HuH-7 (cell line): ENCODE results near the gene ART3.

Experiments
- DNase-seq: peaks from one replicate; pipeline ENCODE4 v3.0.0; 2011; ENCODE audit warnings: low spot score

ART3 gene

GRCh38 chr4:76072760-76073159 is 1.7 kb upstream of the ART3 start:
- DNase-seq: no peak

DNA sequence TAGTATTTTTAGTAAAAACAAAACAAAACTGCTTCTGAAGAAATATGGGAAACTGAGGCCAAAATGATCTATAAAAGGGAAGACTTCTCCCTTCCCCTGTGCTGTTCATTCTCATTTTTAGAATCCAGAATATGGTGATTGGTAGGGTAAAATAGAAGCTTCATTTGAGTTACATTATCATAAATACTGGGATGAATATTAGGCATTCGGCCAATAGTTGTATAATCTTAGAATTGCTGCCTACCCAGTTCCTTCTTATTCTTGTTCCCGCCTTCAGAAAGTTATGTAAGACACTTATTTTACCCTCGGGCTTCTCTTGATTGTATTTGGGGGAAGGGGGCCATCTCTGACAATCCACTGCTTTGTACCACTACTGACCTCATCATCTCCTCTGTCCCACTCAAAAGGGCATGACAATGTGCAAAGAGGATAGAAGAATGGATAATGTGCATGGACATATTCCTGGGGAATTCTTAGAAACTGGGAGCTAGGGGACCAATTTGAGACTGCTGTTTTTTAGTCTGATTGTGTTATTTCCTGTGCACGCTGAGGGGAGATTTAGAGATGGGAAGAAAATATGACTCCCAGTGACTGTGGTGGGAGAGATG is 588 bp downstream of the ART3 start:
- DNase-seq: no peak

- DNase-seq: no peak
Observed at GRCh38 chr4:76078033-76078613, 3.6 kb downstream of the ART3 start.

- no peak for DNase-seq
Observed at GRCh38 chr4:76083386-76083988, 9.0 kb downstream of the ART3 start.

DNA sequence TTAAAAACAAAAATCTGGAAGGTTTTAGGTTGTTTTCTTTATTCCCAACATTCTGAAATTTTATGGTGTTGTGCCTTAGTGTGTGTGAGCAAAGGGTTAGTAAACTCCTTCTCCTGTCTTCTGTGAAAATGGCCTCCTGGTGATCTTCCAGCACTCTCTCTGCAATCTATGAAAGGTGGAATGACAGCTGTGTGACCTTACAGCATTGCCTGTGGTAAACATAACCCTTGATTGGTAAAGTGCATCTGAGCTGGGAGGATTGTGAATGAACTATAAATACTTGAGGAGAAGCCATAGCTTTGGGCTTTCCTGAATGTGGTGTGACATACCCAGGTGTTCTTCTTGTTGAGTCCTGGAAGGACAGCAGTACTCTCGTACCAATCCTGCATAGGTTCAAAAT is 10.0 kb downstream of the ART3 start:
- DNase-seq: no peak

DNA sequence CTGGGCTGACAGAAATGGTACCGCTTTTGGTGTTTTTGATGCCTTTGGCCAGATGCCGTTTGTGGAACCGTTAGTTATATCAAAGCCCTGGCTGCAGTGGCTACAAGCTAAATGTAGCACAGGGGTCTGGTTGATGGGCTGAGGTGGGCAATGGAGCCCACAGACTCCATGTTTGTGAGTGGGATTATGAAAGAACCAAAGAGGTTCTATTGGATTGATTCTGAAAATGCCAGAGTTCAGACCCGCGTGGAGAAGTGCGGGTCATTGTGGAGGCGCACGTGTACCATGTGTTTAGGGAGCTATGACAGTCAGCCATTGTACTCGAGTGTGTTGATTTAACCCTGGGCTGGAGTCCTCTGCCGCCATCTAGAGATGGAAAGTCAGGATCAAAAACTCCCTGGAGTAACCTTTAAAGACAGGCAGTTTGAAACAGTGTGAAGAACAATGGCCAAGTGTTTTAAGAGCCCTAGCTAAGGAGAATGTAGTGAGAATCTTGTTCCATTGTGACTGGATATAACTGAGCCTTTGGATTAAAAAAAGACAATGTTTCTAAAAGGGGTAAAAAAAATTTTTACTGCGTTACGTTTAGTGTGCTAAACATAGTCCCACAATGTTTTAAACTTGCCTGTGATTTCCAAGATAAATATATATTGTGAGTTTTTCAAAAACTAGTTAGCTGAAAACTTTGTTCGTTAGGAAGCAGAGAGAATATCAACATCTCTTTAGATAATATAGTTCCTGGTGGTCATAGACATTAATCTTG is 12.7 kb downstream of the ART3 start:
- peak; percentile 60 for DNase-seq

GRCh38 chr4:76088719-76089118 is 14.2 kb downstream of the ART3 start:
- no peak for DNase-seq

GRCh38 chr4:76090241-76090691 is 15.8 kb downstream of the ART3 start:
- DNase-seq: no peak

GRCh38 chr4:76091052-76091451 is 16.5 kb downstream of the ART3 start:
- DNase-seq: no peak

GRCh38 chr4:76095568-76095967 is 21.1 kb downstream of the ART3 start:
- DNase-seq: no peak

GRCh38 chr4:76096076-76096475 is 21.6 kb downstream of the ART3 start:
- DNase-seq: no peak

GRCh38 chr4:76105652-76106051 is 31.1 kb downstream of the ART3 start:
- no peak for DNase-seq

- no peak for DNase-seq
Observed at GRCh38 chr4:76106442-76106841, 31.9 kb downstream of the ART3 start.

- DNase-seq: no peak
Observed at GRCh38 chr4:76108467-76109181, 34.1 kb downstream of the ART3 start.

- DNase-seq: no peak
Observed at GRCh38 chr4:76116821-76117220, 42.3 kb downstream of the ART3 start.

DNA sequence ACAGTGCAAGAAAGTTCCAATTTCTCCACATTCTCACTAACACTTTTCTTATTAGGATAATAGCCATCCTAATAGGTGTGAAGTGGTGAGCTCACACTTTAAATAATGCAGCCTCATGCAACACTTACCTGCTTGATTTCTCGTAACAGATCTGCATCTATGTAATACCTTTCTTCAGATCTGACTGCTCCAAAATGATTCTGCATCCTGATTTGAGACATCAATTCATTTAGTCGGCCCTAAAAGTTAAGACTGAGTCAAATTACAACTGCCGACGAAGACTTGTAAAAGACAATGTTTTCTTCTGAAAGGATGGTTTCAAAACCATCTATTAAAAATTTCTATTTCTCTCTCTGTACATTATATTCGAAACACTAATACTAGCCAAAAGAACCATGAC is 43.0 kb downstream of the ART3 start:
- no peak for DNase-seq

DNA sequence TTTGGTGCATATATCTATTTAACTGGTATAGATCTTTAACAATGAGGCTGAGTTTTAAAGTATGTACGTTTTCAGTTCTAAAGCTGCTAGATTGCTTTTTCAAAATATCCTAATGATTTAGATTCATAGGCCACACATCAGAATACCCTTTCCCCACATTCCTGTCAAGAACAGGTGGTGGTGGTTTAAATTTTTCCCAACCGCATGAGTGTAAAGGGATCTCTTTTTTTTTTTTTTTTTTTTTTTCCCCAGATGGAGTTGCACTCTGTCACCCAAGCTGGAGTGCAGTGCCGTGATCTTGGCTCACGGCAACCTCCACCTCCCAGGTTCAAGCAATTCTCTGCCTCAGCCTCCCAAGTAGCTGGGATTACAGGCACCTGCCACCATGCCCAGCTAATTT is 45.7 kb downstream of the ART3 start:
- no peak for DNase-seq

GRCh38 chr4:76125816-76126215 is 51.3 kb downstream of the ART3 start:
- DNase-seq: no peak

DNA sequence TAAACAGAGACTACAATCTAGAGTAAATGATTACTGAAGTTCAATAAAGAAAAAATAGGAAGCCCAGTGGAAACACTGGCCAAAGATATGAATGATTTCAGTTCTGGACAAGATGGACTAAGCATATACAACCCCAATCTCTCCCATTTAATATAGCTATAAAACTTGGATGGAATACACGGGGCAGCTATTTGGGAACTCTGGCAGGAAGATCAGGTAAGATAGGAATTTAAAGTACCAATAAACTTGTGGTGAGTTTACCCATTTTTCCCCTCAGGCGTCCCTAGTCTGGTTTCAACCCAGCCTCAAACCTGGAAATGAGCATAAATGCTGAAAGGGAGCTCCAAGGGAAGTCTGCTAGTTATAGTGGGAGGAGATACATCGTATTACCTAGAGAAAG is 53.2 kb downstream of the ART3 start:
- no peak for DNase-seq

GRCh38 chr4:76141241-76141640 is 66.7 kb downstream of the ART3 start:
- no peak for DNase-seq

GRCh38 chr4:76144546-76144945 is 70.0 kb downstream of the ART3 start:
- DNase-seq: no peak

DNA sequence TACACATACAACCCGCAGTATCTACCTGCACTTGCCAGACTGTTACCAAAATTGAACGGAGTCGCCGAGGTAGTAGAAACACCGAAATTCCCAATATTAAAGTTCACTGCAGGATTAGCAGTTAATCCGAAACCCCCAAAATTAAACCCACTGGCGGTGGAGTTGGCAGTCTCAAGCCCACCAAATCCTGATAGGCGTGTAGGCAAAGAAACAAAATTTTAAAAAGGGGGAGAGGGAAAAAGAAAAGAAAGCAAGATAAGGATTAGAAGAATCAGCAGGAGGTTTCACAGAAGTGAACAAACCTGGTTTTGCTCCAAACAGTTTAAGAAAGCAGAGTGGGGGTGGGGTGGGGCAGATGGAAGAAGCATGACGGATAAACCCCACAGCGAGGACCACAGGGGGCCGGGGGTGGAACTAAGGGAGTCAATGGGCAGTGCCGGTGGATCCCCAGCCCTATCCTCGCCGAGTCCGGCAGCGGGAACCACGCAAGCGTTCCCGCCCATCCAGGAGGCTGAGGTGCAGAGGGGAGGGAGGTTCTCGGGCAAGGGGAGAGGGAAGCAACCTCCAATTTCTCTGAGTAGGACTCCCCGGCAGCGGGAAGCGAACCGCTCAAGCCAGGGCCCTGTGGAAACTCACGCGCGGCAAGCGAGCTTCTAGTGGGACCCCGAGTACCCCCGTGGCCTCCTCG is 73.1 kb downstream of the ART3 start:
- peak; percentile 69 for DNase-seq
